ENCODE measurements around the gene NBEA.

- no peak for TF ChIP-seq POLR2AphosphoS5 (IDR thresholded peaks at IDR 0.05)
- no peak for TF ChIP-seq CTCF (IDR thresholded peaks at IDR 0.05)
These were observed 268.2 kb downstream of the NBEA start for GRCh38 chr13:35210261-35210660.

Measured in breast epithelium (tissue), 3 donors.